ENCODE results near the gene NUDT12. TPM values are rescaled to one million over a fixed set of nuclear protein-coding genes. Genes with fewer than 3 reads are reported as not detected.

NUDT12 gene
- total RNA-seq (2016; rRNA removed; fragmentation: Illumina TruSeq; extraction: Trizol) = 5.4 and 6.3 TPM in 2 replicates
- total RNA-seq (2016; cell fraction: cytosol; rRNA removed; fragmentation: Illumina TruSeq; extraction: Trizol; ENCODE audit: low read depth) = 0.40 and 0.44 TPM in 2 replicates
- 4.6 and 6.1 TPM in 2 replicates for total RNA-seq (2016; cell fraction: insoluble cytoplasmic fraction; rRNA removed; fragmentation: Illumina TruSeq; extraction: Trizol)
- 0.62 and 1.2 TPM in 2 replicates for total RNA-seq (2016; cell fraction: membrane; rRNA removed; fragmentation: Illumina TruSeq; extraction: Trizol)
- 5.1 and 5.8 TPM in 2 replicates for total RNA-seq (2016; cell fraction: nucleus; rRNA removed; fragmentation: Illumina TruSeq; extraction: Trizol)
- 2.3 and 2.4 TPM in 2 replicates for polyA plus RNA-seq (2011; rRNA removed)
- polyA plus RNA-seq (2011; cell fraction: cytosol; rRNA removed) = 0.43 and 1.1 TPM in 2 replicates
- 2.7 and 3.7 TPM in 2 replicates for polyA plus RNA-seq (2011; cell fraction: nucleus; rRNA removed)
- polyA plus RNA-seq (2012) = 2.0 and 2.5 TPM in 2 replicates
- 0.16 and 0.23 TPM in 2 replicates for polyA plus RNA-seq (2016; cell fraction: cytosol; fragmentation: Illumina TruSeq; extraction: Trizol; ENCODE audit: low read depth)
- 4.1 and 4.4 TPM in 2 replicates for polyA plus RNA-seq (2016; cell fraction: insoluble cytoplasmic fraction; fragmentation: Illumina TruSeq; extraction: Trizol; ENCODE audit: low read depth)
- polyA plus RNA-seq (2016; cell fraction: membrane; fragmentation: Illumina TruSeq; extraction: Trizol; ENCODE audit: low read depth) = 0.43 and 0.55 TPM in 2 replicates
- 6.8 and 8.7 TPM in 2 replicates for polyA plus RNA-seq (2016; cell fraction: nucleus; fragmentation: Illumina TruSeq; extraction: Trizol; ENCODE audit: insufficient read depth, low read depth)
- polyA minus RNA-seq (2011; rRNA and poly(A)+ RNA removed; ENCODE audit: low replicate concordance) = 0.16 and 2.0 TPM in 2 replicates
- 0.88 and 1.3 TPM in 2 replicates for polyA minus RNA-seq (2011; cell fraction: cytosol; rRNA and poly(A)+ RNA removed)
- polyA minus RNA-seq (2011; cell fraction: nucleus; rRNA and poly(A)+ RNA removed) = 5.2 and 6.8 TPM in 2 replicates
- Bru-seq, nascent RNA = percentile 50 among the genes with signal in this experiment
- percentile 58 among the genes with signal in this experiment for BruChase-seq, experiment 1, labeled RNA remaining after a 6-hour chase
- percentile 55 among the genes with signal in this experiment for BruChase-seq, experiment 2, labeled RNA remaining after a 2-hour chase
- long read RNA-seq, experiment 1, partial matches to known transcripts = 0 of 1 reads
- long read RNA-seq, experiment 1, other reads (novel, unspliced or antisense) = 1 of 1 reads
- long read RNA-seq, experiment 2, partial matches to known transcripts = 0 of 3 reads
- long read RNA-seq, experiment 2, other reads (novel, unspliced or antisense) = 3 of 3 reads

DNA sequence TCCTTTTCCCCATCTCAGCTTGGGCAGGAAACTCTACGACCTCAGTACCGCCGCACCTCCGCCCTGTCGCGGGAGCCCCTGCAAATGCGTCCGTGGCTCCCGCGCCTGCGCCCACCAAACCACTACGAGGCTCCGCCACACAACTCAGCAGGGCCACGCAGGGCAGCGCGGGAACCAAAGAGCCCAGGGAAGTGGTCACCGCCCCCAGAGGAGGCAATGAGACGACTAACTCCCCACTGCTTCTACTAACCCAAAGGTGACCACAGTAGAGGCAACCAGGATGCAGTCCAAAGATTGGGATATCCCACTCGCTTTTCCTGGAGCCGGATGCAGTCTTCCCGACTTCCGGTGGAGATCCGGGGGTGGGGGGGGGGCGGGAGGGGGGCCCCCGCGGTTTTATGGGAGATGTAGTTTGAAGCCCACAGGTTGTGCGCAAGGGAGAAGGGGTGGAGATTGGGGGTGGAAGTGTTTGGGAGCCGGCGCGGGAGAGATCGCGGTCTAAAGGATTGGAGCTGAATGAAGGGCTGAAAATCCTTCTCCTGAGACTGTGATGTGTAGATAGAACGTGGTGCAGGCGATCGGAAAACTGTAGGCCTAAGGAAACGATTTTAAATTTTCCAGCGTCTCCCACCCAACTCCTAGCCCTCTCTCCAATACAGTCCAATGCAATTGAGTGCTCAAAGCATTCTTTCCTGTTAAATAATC, at the start of gene NUDT12:
Gene NUDT12, minus strand, starts transcription at position 337 of the 705 bp plus-strand sequence. CDS start 2,541 bp downstream, outside the sequence.
- WGBS (ENCODE audit: low lambda C conversion rate) = 38% methylated on average over 29 of the region's 37 CpGs
- intact Hi-C loops (cut with micrococcal nuclease; ENCODE audit: unreplicated experiment) = no loop called here
- no peak for FAIRE-seq
- TF ChIP-seq ZFY (CRISPR knock-in tag; IDR thresholded peaks at IDR 0.05) (peak; percentile 52; the same call in 1 of the 2 replicates), RCOR2 (CRISPR knock-in tag; IDR thresholded peaks at IDR 0.05) (no peak), PHF21A (CRISPR knock-in tag; IDR thresholded peaks at IDR 0.05) (no peak), KAT8 (CRISPR knock-in tag; IDR thresholded peaks at IDR 0.05) (0 out of 2 replicates have a peak, but pooled peaks have one; percentile 41), ZBTB20 (CRISPR knock-in tag; IDR thresholded peaks at IDR 0.05; ENCODE audit: borderline replicate concordance, low read depth) (0 out of 2 replicates have a peak, but pooled peaks have one; percentile 23), KAT2B (IDR thresholded peaks at IDR 0.05; ENCODE audit: borderline replicate concordance, low read depth, low read length) (no peak), NBN (conservative IDR thresholded peaks at IDR 0.05) (no peak), MTA1 (CRISPR knock-in tag; IDR thresholded peaks at IDR 0.05; ENCODE audit: borderline replicate concordance) (no peak), ZFP36L2 (CRISPR knock-in tag; IDR thresholded peaks at IDR 0.05) (no peak), U2AF2 (IDR thresholded peaks at IDR 0.05; ENCODE audit: low read depth, low read length) (no peak), ZMAT3 (CRISPR knock-in tag; conservative IDR thresholded peaks at IDR 0.05) (no peak), JUN (CRISPR knock-in tag; IDR thresholded peaks at IDR 0.05) (no peak), ISL2 (CRISPR knock-in tag; IDR thresholded peaks at IDR 0.05) (no peak)
- TF ChIP-seq, protein P1, sequence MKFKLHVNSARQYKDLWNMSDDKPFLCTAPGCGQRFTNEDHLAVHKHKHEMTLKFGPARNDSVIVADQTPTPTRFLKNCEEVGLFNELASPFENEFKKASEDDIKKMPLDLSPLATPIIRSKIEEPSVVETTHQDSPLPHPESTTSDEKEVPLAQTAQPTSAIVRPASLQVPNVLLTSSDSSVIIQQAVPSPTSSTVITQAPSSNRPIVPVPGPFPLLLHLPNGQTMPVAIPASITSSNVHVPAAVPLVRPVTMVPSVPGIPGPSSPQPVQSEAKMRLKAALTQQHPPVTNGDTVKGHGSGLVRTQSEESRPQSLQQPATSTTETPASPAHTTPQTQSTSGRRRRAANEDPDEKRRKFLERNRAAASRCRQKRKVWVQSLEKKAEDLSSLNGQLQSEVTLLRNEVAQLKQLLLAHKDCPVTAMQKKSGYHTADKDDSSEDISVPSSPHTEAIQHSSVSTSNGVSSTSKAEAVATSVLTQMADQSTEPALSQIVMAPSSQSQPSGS (CRISPR knock-in tag; IDR thresholded peaks at IDR 0.05) = no peak
- TF ChIP-seq, protein P2, sequence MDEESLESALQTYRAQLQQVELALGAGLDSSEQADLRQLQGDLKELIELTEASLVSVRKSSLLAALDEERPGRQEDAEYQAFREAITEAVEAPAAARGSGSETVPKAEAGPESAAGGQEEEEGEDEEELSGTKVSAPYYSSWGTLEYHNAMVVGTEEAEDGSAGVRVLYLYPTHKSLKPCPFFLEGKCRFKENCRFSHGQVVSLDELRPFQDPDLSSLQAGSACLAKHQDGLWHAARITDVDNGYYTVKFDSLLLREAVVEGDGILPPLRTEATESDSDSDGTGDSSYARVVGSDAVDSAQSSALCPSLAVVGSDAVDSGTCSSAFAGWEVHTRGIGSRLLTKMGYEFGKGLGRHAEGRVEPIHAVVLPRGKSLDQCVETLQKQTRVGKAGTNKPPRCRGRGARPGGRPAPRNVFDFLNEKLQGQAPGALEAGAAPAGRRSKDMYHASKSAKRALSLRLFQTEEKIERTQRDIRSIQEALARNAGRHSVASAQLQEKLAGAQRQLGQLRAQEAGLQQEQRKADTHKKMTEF (CRISPR knock-in tag; IDR thresholded peaks at IDR 0.05) = no peak
- TF ChIP-seq, protein P3, sequence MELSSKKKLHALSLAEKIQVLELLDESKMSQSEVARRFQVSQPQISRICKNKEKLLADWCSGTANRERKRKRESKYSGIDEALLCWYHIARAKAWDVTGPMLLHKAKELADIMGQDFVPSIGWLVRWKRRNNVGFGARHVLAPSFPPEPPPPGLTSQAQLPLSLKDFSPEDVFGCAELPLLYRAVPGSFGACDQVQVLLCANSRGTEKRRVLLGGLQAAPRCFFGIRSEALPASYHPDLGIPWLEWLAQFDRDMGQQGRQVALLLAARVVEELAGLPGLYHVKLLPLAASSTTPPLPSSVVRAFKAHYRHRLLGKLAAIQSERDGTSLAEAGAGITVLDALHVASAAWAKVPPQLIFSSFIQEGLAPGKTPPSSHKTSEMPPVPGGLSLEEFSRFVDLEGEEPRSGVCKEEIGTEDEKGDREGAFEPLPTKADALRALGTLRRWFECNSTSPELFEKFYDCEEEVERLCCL (CRISPR knock-in tag; IDR thresholded peaks at IDR 0.05; ENCODE audit: borderline replicate concordance) = no peak

More for the DNA sequence above, at the start of gene NUDT12:
- no peaks in the 10 kb centered on the region for H3K36me3 ChIP-seq (replicated peaks in 1 of 2; ENCODE audit: control insufficient read depth in 1 of 2, insufficient read depth in 2 of 2, low read length in 2 of 2)
- H3K4me2 ChIP-seq (ENCODE audit: low read depth, low read length) = peak within 1 kb of the TSS; percentile 69
- H3K9me3 ChIP-seq (ENCODE audit: low read length) = no peaks in the 10 kb centered on the region
- in situ Hi-C loops (cut with HindIII; ENCODE audit: extremely low pct_ligation_motif_present, low pct_unique_long_range_greater_than_20kb) = no loop called here
- ATAC-seq (peak; percentile 97), DNase-seq (ENCODE audit: low spot score) (peak; percentile 39)
- H3K9ac ChIP-seq (ENCODE audit: insufficient read depth, low read depth, low read length) = peak within 1 kb of the TSS; percentile 64
- ChIA-PET CTCF (ENCODE audit: low intra/inter-chr PET ratio, low total read pairs) (no interaction called here), POLR2A (interaction anchor here (0.6 kb wide), 1 partner anchor 518 kb away, joined by 3 read pairs; no protein-coding TSS in a partner anchor)
- BruUV-seq (replicated peaks) = no TSS peak
- H3K27me3 ChIP-seq (ENCODE audit: control insufficient read depth in 1 of 2, insufficient read depth in 2 of 2, low read length in 2 of 2) = no peaks in the 10 kb centered on the region; a peak in 1 of 5 replicates
- peak within 1 kb of the TSS; percentile 93 for H2AFZ ChIP-seq (ENCODE audit: low read length)
- peak within 1 kb of the TSS; percentile 56 to 72 (median 70) for H3K4me3 ChIP-seq (replicated peaks in 1 of 3; ENCODE audit: insufficient read depth in 1 of 3, low read depth in 2 of 3, low read length in 3 of 3)
- H3K27ac ChIP-seq (ENCODE audit: extremely low read length, insufficient read depth, low read length) = peak within 1 kb of the TSS; percentile 80
- H3K79me2 ChIP-seq (ENCODE audit: insufficient read depth, low read length) = no peaks in the 10 kb centered on the region
- H3K4me1 ChIP-seq (ENCODE audit: insufficient read depth, low read length) = no peaks in the 10 kb centered on the region; the same call in 1 of the 2 replicates
- H4K20me1 ChIP-seq (ENCODE audit: insufficient read depth, low read length) = no peaks in the 10 kb centered on the region
